Breast epithelium (tissue), 4 donors: ENCODE results near the gene FAN1. TPM values are rescaled to one million over a fixed set of nuclear protein-coding genes. Genes with fewer than 3 reads are reported as not detected.

Experiments
- DNase-seq, 2 donors: peaks; one replicate each; pipeline ENCODE4 v3.0.0-alpha.2; 2019; ENCODE audit warnings: low spot score in 2 of 2
- H3K27ac ChIP-seq, 2 donors: fragments of 200-600 bp; sonication (generic) in 1 of 2; one replicate each; pipeline ENCODE4 v1.5.1; 2016 to 2019; ENCODE audit warnings: mild to moderate bottlenecking in 1 of 2
- H3K27me3 ChIP-seq, 2 donors: fragments of 200-600 bp; sonication (generic) in 1 of 2; one replicate each; pipeline versions ENCODE4 v1.5.1 to v1.6.0; 2017 to 2019; ENCODE audit warnings: control low read depth in 1 of 2, mild to moderate bottlenecking in 1 of 2
- H3K36me3 ChIP-seq: fragments of 200-600 bp; one replicate; pipeline ENCODE4 v1.5.1; 2019
- H3K4me1 ChIP-seq, 2 donors: fragments of 200-600 bp; sonication (generic); one replicate each; pipeline ENCODE4 v1.5.1; 2016 to 2019; ENCODE audit warnings: control low read depth in 1 of 2
- H3K4me3 ChIP-seq, 3 donors: fragments of 200-600 bp; sonication (generic); 1 replicate in 2 of 3; 2 replicates in 1 of 3; pipeline ENCODE4 v1.5.1; 2016 to 2019; ENCODE audit warnings: mild to moderate bottlenecking in 3 of 3, moderate library complexity in 2 of 3
- H3K9me3 ChIP-seq, 2 donors: fragments of 200-600 bp; sonication (generic) in 1 of 2; one replicate each; pipeline ENCODE4 v1.5.1; 2016 to 2019; ENCODE audit warnings: control low read depth in 1 of 2
- POLR2A ChIP-seq: fragments of 450-650 bp; IDR thresholded peaks from one replicate; pipeline ENCODE4 v1.6.1; 2016; ENCODE audit warnings: antibody characterized with exemption, mild to moderate bottlenecking, moderate library complexity
- POLR2AphosphoS5 ChIP-seq, 3 donors: sonication (generic); formaldehyde crosslinking; IDR thresholded peaks; one replicate each; pipeline ENCODE4 v1.6.1; 2017; ENCODE audit warnings: antibody characterized with exemption in 3 of 3
- intact Hi-C: fragments of 100-400 bp; cut with DNase I; formaldehyde crosslinking; loops from one replicate; pipeline ENCODE4 v1.15.1; 2023; ENCODE audit warnings: low total_unique reads
- total RNA-seq, 3 donors: library from RNA; depleted of rRNA; stranded (reverse); fragments of >200 nt; gene quantifications; one replicate each; pipeline ENCODE4 v1.1.0, GENCODE V29; 2016
- TF ChIP-seq, protein P1 (sequence below), 3 donors: fragments of 450-650 bp; IDR thresholded peaks; one replicate each; pipeline ENCODE4 v1.5.1; 2016 to 2017; ENCODE audit warnings: antibody characterized with exemption in 3 of 3, mild to moderate bottlenecking in 3 of 3, moderate library complexity in 3 of 3

The FAN1 gene
- total RNA-seq, 3 donors from 2014 or later: 13.1 to 20.9 (median 15.4) TPM

GRCh38 chr15:30962659-30963058, 58.9 kb downstream of the FAN1 start:
- Histone ChIP-seq H3K27me3 (no peaks in the 10 kb centered on the region), H3K27ac (no peak overlapping the region), H3K36me3 (no peaks in the 10 kb centered on the region), H3K4me1 (no peaks in the 10 kb centered on the region), H3K9me3 (no peaks in the 10 kb centered on the region), H3K4me3 (no peak overlapping the region)
- intact Hi-C loops: no loop called here
- no peak for TF ChIP-seq POLR2AphosphoS5 (IDR thresholded peaks at IDR 0.05)
- TF ChIP-seq, protein P1, sequence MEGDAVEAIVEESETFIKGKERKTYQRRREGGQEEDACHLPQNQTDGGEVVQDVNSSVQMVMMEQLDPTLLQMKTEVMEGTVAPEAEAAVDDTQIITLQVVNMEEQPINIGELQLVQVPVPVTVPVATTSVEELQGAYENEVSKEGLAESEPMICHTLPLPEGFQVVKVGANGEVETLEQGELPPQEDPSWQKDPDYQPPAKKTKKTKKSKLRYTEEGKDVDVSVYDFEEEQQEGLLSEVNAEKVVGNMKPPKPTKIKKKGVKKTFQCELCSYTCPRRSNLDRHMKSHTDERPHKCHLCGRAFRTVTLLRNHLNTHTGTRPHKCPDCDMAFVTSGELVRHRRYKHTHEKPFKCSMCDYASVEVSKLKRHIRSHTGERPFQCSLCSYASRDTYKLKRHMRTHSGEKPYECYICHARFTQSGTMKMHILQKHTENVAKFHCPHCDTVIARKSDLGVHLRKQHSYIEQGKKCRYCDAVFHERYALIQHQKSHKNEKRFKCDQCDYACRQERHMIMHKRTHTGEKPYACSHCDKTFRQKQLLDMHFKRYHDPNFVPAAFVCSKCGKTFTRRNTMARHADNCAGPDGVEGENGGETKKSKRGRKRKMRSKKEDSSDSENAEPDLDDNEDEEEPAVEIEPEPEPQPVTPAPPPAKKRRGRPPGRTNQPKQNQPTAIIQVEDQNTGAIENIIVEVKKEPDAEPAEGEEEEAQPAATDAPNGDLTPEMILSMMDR (IDR thresholded peaks at IDR 0.05): no peak
- no peak for TF ChIP-seq POLR2A
- no peak for DNase-seq

- TF ChIP-seq POLR2AphosphoS5 (IDR thresholded peaks at IDR 0.05): no peak
- TF ChIP-seq, protein P1 (IDR thresholded peaks at IDR 0.05): no peak
- TF ChIP-seq POLR2A: no peak
- H3K36me3 ChIP-seq: no peaks in the 10 kb centered on the region
- H3K27me3 ChIP-seq: no peaks in the 10 kb centered on the region
- intact Hi-C loops: no loop called here
- DNase-seq: no peak
- H3K27ac ChIP-seq: no peak overlapping the region
- H3K4me1 ChIP-seq: no peaks in the 10 kb centered on the region
- no peaks in the 10 kb centered on the region for H3K9me3 ChIP-seq
- H3K4me3 ChIP-seq: no peak overlapping the region
Measured at GRCh38 chr15:30963681-30964080, 60.0 kb downstream of the FAN1 start.

GRCh38 chr15:30969724-30970123, 66.0 kb downstream of the FAN1 start:
- TF ChIP-seq POLR2A: no peak
- no peak for TF ChIP-seq POLR2AphosphoS5 (IDR thresholded peaks at IDR 0.05)
- TF ChIP-seq, protein P1 (IDR thresholded peaks at IDR 0.05): no peak
- Histone ChIP-seq H3K27me3 (no peaks in the 10 kb centered on the region), H3K4me1 (no peaks in the 10 kb centered on the region), H3K27ac (no peak overlapping the region), H3K9me3 (no peaks in the 10 kb centered on the region), H3K4me3 (no peak overlapping the region), H3K36me3 (no peaks in the 10 kb centered on the region)
- no peak for DNase-seq
- intact Hi-C loops: no loop called here

GRCh38 chr15:30973379-30973778, 69.7 kb downstream of the FAN1 start:
- H3K9me3 ChIP-seq: no peaks in the 10 kb centered on the region
- no peak for TF ChIP-seq POLR2A
- TF ChIP-seq POLR2AphosphoS5 (IDR thresholded peaks at IDR 0.05): no peak
- TF ChIP-seq, protein P1 (IDR thresholded peaks at IDR 0.05): no peak
- H3K4me1 ChIP-seq: no peaks in the 10 kb centered on the region
- H3K4me3 ChIP-seq: no peak overlapping the region
- no peaks in the 10 kb centered on the region for H3K27me3 ChIP-seq
- DNase-seq: no peak
- H3K27ac ChIP-seq: no peak overlapping the region
- no peaks in the 10 kb centered on the region for H3K36me3 ChIP-seq
- intact Hi-C loops: no loop called here

- no peak overlapping the region for H3K27ac ChIP-seq
- no peaks in the 10 kb centered on the region for H3K9me3 ChIP-seq
- TF ChIP-seq, protein P1 (IDR thresholded peaks at IDR 0.05): no peak
- TF ChIP-seq POLR2AphosphoS5 (IDR thresholded peaks at IDR 0.05) (no peak), POLR2A (no peak)
- H3K27me3 ChIP-seq: no peaks in the 10 kb centered on the region
- intact Hi-C loops: no loop called here
- H3K4me1 ChIP-seq: no peaks in the 10 kb centered on the region
- H3K36me3 ChIP-seq: no peaks in the 10 kb centered on the region
- H3K4me3 ChIP-seq: no peak overlapping the region
- no peak for DNase-seq
Measured at GRCh38 chr15:30974112-30974511, 70.4 kb downstream of the FAN1 start.
